Measurements from ENCODE around the gene ZNF397.
A peak's percentile ranks its signal among the peaks of the same experiment; 100 is the strongest.

Gene ZNF397

DNA sequence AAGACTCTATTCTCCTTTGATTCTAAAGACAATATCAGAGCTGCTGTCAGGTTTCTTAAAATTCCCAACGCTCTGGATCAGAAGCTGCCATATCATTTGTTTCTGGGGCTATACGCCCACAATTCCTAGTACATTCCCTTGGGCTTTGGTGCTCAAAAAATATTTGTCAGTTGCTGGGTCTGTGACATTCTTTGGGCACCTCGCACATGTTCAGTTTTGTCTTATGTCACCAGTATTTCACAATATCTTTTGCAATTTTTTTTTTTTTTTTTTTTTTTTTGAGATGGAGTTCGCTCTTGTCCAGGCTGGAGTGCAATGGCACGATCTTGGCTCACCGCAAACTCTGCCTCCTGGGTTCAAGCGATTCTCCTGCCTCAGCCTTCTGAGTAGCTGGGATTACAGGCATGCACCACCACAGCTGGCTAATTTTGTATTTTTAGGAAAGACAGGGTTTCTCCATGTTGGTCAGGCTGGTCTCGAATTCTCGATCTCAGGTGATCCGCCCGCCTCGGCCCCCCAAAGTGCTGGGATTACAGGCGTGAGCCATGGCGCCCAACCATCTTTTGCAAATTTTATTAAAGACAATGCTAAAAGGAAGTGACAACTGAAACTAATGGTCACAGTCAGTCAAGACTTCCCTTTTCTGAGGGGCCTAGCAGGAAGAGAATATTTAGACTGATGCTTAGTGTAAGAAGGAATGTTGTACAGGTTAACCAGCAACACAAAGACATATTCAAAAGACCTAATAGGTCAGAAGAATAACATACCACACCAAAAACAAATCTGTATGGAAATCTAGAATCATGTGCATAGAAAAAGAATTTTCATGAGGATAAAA lies 6.8 kb downstream of the ZNF397 start:
- DNase-seq: no peak

DNA sequence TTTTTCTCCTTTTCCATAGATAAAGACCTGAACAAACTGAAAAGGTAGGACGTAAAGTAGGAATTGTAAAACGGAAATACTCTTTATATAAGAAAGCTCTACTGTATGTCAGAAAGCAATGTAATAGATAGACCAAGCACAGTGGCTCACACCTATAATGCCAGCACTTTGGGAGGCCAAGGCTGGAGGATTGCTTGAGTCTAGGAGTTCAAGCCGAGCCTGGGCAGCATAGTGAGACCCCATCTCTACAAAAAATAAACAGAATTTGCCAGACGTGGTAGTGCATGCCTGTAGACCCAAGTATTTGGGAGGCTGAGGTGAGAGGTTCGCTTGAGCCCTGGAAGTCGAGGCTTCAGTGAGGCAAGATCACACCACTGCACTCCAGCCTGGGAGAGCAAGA lies 7.6 kb downstream of the ZNF397 start:
- DNase-seq: no peak

DNA sequence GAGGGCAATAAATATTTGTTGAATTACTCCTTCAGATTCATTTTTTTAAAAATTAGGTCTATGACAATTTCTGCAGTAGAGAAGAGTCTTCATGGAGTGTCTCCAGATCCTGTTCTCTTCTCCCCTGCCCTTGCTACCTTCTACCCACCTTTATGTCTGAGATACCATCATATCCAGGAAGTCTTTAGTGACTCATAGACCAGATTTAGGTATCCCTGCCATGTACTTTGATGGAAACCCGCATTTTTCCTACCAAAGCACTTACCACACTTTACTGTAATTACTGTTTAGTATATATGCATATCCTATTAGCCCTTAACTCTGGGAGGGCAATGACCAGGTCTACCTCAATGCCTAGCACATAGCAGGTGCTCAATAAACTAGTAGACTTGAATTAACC lies 11.6 kb downstream of the ZNF397 start:
- no peak for DNase-seq

DNA sequence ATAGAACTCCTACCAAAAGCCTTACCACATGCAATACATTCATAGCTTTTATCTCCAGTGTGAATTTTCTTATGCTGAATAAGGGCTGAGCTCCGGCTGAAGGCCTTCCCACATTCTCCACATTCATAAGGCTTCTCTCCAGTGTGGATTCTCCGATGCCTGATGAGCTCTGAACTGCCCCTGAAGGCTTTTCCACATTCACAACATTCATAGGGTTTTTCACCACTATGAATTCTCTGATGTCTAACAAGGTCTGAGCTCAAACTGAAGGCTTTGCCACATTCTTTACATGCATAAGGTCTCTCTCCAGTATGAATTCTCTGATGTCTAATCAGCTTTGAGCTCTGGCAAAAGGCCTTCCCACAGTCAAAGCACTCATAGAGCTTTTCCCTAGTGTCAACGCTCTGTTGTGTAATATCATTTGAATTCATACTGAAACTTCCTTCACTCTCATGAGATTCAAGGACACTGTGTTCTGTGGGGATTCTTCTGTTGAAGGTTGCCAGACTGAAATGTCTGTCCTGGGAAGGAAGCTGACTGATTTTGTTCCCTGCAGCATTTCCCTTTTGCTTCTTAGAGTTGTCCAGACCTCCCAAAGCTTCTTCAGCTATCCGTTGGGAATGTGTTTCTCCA lies 12.9 kb downstream of the ZNF397 start:
- DNase-seq: no peak

DNA sequence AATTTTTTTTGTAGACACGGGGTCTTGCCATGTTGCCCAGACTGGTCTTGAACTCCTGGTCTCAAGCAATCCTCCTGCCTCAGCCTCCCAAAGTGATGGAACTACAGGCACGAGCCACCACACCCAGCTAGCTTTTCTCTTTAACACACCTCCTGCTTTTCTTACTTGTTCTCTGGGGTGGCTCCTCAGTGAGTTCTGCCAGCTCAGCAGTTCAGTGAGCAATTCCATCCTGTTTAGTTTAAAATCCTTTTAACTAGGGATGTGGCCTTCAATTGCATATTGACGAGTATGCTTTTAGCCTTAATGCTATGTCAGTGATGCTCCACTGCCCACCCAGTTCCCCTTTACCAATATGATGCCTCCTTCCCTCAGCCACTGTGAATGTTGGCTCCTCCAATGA lies 16.1 kb downstream of the ZNF397 start:
- DNase-seq: no peak

DNA sequence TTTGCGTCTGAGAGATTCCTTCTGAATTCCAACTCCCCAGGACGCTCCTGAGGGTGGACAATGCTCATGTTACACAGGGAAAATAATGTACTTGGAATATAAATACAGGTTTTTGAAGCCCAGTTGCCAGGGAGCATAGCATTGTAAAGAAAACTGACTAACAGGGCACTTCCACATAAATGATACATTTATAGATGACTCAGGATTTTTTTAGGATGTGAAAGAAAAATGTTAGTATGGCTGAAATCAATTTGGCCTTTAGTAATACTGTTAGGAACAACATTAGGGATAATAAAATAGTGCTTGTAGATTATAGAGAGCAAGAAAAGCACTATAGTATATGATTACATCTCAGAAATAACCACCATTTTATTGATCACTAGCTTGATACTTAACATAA lies 23.6 kb downstream of the ZNF397 start:
- no peak for DNase-seq

GRCh38 chr18:35267161-35267651 lies 26.4 kb downstream of the ZNF397 start:
- DNase-seq: peak; percentile 52

DNA sequence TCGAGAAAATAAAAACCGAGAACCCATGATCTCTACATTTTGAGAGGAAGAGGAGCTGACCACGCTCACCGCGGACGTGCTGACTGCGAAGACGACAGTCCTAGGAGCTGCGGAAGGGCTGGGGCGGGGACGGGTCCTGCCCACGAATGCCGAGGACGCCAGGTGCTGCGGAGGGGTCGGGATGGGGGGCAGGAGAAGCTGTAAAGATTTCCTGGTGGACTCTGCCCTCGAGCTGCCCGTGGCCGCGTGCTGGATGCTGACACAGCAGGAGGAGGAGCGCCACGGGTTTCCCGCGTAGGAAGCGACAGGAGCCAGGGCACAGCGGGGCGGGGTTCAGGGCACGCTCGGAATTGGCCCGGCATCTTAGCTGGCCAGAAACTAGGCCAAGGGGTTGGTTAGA lies 27.0 kb downstream of the ZNF397 start:
- DNase-seq: no peak

GRCh38 chr18:35268821-35269220 lies 28.0 kb downstream of the ZNF397 start:
- peak; percentile 10 for DNase-seq

GRCh38 chr18:35271656-35272055 lies 30.8 kb downstream of the ZNF397 start:
- no peak for DNase-seq

DNA sequence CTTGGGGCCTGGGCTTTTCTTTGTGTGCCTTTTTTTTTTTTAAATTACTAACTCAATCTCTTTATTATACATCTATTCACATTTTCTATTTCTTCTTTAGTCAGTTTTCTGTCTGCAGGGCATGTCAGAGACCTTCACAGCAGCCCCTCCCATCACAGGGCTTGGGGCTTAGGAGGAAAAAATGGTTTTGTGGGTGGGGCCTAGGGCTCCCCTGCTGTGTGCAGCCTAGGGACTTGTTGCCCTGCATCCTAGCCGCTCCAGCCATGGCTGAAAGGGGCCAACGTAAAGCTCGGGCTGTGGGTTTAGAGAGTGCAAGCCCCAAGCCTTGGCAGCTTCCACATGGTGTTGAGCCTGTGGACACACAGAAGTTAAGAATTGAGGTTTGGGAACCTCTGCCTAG lies 35.4 kb downstream of the ZNF397 start:
- DNase-seq: no peak

DNA sequence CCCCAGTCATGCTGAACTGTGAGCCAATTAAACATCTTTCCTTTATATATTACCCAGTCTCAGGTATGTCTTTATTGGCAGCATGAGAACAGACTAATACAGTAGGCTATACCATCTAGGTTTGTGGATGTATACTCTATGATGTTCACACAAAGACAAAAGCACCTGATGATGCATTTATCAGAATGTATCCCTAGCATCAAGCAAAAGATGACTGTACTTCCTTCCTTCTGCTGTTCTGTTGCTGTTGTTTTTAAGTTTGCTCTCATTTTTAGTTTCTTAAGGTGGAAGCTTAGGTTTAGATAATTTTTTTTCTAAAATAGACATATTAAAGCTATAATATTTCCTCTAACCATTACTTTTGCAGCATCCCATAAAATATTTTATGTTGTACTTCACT lies 36.8 kb downstream of the ZNF397 start:
- DNase-seq: no peak

DNA sequence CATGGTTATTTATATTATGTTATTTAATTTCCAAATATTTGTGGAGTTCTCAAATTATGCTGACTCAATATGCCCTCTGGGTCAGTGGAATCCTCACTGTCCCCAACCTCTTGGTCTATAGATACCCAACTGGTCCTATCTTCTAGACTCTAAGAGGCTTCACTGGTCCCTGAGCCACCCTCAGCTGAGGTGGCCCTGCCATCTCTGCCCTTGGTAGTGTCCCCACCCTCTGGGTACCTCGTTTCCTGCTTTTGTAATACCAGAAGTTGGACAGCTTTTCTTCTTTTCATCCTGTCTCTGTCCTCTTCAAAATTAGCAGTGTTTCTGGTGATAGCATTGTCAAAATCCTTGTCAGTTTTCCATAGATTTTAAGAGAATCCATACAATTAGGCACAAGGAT lies 37.3 kb downstream of the ZNF397 start:
- DNase-seq: no peak

GRCh38 chr18:35278969-35279368 lies 38.1 kb downstream of the ZNF397 start:
- no peak for DNase-seq

- no peak for DNase-seq
These were observed 41.5 kb downstream of the ZNF397 start for GRCh38 chr18:35282353-35282752.

GRCh38 chr18:35283923-35284794 lies 43.3 kb downstream of the ZNF397 start:
- no peak for DNase-seq

DNA sequence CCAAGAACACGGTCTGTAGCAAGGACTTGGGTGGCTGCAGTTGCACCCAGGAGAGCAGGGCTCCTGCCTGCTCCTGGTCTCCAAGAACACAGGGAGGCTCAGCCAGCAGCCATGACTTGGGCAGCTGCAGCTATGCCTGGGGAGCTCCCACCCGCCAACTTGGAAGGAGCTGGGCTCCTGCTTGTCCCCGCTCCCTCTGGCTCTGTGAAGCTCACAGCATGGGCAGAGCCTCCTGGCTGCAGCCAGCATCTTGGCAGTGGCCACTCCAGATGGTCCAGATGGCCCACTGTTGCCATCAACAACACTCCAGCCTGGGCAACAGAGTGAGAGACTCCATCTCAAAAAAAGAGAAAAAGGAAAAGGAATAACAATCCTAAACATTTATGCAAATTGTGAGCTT lies 44.0 kb downstream of the ZNF397 start:
- no peak for DNase-seq

DNA sequence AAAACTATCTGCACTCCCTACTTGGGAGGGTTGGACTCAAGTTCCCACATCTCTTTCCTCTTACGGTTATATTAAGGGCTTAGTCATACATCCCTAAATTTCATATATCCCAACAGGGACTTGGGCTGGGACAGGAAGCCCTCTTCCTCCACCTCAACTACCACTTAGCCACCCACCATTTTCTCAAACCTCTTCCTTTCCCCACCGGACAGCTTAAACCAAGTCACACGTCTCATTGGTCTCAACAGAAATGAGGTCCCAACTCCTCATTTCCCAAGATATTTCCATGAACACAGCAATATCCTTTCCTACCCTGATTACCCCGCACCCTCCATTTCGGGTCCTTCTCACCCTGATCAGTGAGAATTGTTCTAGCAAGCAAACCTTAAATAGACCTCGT lies 48.5 kb downstream of the ZNF397 start:
- no peak for DNase-seq

- DNase-seq: peak; percentile 61
These were observed 48.9 kb downstream of the ZNF397 start for GRCh38 chr18:35289727-35290093.

- peak; percentile 97 for DNase-seq
These were observed 49.4 kb downstream of the ZNF397 start, which contains the start of gene ZSCAN30 for GRCh38 chr18:35290094-35290735. ZSCAN30 (minus strand) TSS chr18:35290229; CDS start chr18:35264352, 25,877 bp downstream.

GRCh38 chr18:35291166-35291565 lies 50.3 kb downstream of the ZNF397 start:
- no peak for DNase-seq

DNA sequence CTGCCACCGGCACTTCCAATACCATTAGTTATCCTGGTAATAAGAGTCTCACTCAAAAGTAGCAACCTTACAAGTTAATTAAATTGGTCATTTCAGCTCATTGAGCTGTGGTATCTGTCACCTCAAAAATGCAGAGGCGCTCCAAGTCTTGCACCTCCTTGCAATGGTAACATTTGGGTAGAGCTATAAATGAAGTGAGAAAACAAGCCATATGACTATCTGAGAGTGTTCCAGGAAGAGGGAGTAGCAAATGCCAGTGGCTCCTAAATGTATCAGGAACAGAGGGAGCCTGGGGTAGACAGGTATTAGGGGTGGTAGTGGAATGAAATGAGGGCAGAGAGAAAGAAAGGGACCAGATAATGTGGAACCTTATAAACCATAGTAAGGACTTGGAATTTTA lies 55.2 kb downstream of the ZNF397 start:
- no peak for DNase-seq

DNA sequence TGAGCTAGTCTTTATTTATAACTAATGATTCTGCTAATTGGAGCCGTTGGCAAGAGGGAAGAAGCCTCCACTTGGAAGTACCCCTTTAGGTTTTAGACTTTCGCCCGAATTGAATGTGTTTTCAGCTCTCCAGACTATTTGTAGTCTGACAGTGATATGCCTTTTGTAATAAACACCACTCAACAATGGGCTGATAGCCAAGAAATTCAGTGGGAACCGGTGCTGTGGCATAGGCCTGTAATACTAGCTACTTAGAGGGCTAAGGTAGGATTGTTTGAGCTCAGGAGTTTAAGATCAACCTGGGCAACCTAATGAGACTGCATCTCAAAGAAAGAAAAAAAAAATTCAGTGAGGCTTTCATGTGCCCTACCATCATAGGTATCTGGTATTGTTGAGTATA lies 62.8 kb downstream of the ZNF397 start:
- DNase-seq: no peak

All from RPMI8226 (cell line).